Astrocyte of the hippocampus (primary cell): ENCODE results near the gene UBTD1.

Experiments
- DNase-seq: peaks from one replicate; pipeline ENCODE4 v3.0.0; 2011; ENCODE audit warnings: low read depth, low spot score

UBTD1 gene

DNA sequence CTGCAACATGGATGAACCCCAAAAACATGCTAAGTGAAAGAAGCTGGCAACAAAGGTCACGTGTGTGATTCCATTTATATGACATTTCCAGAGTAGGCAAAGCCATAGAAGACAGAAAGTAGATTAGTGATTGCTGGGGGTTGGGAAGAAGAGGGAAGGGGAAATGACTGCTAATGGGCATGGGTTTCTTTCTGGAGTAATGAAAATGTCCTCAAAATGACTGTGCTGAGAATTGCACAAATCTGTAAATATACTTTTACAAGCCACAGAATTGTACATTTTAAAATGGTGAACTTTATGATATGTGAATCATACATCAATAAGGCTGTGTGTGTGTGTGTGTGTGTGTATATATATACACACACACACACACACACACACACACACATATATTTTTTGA, 16.3 kb upstream of the UBTD1 start:
- DNase-seq: no peak

GRCh38 chr10:97483506-97483905, 15.2 kb upstream of the UBTD1 start:
- DNase-seq: no peak

GRCh38 chr10:97483921-97484320, 14.8 kb upstream of the UBTD1 start:
- no peak for DNase-seq

DNA sequence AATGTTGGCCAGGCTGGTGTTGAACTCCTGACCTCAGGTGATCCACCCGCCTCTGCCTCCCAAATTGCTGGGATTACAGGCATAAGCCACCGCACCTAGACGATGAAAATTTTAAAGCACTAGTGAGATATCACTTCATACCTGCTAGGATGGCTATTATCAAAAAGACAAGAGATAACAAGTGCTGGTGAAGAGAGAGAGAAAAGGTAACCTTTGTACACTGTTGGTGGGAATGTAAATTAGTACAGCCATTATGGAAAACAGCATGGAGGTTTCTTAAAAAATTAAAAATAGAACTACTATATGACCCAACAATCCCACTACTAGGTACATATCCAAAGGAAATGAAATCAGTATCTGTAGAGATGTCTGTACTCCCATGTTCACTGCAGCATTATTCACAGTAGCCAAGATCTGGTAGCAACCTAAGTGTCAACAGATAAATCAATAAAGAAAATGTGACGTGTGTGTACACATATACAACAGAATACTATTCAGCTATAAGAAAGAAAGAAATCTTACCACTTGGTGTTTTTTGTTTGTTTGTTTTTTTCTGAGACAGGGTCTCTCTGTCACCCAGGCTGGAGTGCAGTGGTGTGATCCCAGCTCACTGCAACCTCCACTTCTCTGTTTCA, 13.0 kb upstream of the UBTD1 start:
- no peak for DNase-seq

GRCh38 chr10:97490592-97490991, 8.1 kb upstream of the UBTD1 start:
- no peak for DNase-seq

DNA sequence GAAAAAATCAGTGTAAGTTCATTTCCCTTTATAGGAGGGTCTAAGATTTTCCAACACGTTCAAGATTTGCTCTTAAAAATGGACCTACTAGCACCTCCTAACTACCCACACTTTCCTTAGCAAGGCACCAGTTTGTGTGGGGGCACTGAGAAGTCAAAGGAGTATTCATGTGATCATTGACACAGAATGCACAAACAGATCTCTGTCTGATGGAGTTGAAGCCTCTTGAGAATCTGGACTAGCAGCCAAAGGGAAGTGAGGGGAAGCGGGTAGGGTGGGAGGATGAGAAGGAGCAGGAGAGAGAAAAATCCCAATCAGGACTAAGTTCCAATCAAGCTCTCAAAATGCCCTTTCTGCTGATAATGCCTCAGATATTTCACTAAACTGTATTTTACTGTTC, 4.6 kb upstream of the UBTD1 start:
- no peak for DNase-seq

- no peak for DNase-seq
Measured at GRCh38 chr10:97494863-97495506, 3.7 kb upstream of the UBTD1 start.

DNA sequence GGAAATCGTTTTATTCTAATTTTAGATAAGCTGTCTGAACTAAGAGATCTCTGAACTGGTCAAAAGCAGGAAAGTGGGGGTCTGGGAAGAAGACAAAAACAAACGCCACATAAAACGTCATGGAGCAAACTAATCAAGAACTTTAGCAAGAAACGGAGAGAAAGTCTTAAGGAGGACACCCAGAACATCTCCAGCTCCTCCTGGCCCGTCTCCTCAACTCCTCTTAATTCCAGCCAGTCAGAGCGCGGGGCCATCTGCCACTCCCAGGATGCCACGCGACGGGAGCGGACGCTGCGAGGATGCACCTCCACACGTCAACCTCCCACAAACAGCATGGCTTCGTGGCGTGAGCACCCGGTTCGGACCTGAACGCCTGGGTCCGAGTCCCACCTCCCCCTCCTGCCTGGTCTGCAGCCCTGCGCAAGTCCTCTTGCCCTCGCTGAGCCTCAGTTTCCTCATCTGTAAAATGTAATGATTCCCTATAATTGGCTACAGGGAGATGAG, 1.1 kb upstream of the UBTD1 start:
- DNase-seq: peak; percentile 81

DNA sequence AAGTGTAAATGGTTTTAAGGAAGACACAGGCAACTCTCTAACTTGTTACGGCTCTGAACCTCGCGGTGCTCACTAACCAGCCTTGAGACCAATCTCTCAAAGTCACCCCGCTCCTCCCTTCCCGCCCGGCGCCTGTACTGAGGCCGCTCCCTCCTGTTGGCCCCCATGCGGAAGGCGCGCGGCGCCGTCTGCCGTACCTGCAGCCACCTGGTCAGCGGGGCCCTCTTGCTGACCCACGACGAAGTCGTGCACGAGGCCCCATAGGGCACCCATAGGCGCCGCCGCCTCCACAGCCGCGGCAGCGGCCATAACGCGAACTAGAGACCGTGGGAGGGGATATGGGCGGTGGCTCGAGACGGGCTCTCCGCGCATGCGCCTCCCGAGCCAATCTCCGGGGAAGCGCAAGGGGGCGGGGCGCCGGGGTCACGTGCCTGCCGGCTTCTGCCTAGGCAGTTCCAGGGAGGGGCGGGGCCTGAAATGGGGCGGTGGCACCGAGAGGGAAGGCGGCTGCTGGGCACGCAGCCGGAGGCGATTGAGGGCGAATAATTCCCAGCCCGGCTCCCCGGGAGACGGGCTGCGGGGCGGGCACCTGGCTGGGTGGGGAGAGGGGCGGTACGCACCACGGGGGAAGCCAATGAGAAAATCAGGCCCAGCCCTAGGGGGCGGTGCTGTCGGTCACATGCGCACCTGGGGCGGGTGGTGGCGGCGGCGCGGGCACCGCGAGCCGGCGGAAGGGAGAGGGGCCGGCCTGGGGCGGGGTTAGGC, 466 bp upstream of the UBTD1 start, which contains the start of gene MMS19:
Gene MMS19 (minus strand): TSS at position 347 of the 765 bp plus-strand sequence. CDS start 38 bp downstream, at position 309.
- DNase-seq: peak; percentile 100

DNA sequence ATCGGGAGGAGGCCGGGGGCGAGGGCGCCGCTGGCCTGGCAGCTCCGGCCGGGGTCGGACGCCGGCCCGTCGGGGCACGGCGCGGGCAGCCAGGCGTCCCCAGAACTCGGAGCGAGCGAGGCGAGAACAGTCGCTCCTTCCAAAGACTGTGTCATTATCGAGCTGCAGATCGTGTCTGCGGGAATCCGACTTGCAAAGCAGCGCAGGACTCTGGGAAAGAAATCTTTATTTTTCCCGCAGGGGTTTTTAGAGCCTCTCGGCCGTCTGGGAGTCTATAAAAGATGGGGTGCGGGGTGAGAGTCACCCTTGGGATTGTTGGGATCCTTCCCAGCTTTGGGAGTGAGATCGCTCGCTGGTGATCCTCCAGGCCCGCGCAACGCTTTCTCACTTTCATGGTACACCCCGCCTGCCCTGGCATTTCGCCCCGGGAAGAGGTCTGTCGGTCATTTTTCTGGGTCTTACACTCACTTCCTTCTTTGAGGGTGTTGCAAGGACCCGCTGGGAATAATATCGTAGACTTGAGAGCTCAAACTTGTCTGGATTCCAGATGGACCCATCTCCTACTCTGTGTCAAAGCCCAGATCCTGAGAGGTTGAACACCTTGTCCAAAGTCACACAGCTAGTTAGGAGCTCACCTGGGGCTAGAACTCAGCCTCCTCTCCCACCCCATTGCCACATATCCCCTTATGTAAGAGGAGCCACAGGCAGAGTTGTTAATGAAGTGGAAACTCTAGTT, 1.0 kb downstream of the UBTD1 start:
- DNase-seq: peak; percentile 80

DNA sequence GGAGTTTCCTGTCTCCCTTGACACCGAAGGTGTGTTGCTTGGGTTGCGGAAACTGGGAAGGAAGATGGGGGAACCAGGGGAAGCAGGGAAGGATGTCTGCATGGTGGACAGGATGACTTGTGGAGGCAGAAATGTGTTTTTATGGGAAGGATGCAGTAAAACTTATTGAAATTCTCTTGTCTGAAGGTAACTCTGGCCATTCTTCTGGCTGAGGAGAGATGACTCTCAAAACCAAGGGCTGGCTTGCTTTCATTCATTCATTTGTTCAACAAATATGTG, 1.5 kb downstream of the UBTD1 start:
- no peak for DNase-seq

DNA sequence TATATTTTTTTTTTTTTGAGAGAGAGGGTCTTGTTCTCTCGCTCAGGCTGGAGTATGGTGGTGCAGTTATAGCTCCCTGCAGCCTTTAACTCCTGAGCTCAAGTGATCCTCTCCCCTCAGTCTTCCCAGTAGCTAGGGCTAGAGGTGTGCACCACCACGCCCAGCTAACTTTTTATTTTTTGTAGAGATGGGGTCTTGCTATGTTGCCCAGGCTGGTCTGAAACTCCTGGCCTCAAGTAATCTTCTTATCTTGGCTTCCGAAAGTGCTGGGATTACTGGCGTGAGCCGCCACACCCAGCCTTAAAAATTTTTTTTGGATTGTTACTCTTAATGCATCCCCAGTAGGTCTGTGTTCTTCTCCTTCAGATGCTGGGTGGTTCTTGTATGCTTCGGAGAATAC, 4.2 kb downstream of the UBTD1 start:
- DNase-seq: no peak

GRCh38 chr10:97503406-97503805, 4.7 kb downstream of the UBTD1 start:
- no peak for DNase-seq

DNA sequence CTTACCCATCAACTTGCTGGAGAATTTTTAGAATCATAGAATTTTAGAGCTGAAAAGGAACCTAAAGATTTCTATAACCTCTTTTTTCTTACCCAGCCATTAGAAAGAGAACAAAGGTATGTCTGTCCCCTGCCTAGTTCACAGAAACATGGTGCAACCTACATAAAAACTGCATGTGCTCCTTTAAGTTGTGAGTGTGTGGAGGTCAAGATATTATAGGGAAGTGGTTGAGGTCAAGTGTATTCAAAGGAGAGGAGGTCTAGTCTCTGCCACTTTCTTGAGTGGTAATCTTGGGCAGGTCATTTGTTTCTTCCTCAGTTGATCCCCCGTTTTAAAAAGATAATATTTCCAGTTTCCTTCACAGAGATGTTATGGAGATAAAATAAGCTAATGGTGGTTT, 6.4 kb downstream of the UBTD1 start:
- DNase-seq: no peak

DNA sequence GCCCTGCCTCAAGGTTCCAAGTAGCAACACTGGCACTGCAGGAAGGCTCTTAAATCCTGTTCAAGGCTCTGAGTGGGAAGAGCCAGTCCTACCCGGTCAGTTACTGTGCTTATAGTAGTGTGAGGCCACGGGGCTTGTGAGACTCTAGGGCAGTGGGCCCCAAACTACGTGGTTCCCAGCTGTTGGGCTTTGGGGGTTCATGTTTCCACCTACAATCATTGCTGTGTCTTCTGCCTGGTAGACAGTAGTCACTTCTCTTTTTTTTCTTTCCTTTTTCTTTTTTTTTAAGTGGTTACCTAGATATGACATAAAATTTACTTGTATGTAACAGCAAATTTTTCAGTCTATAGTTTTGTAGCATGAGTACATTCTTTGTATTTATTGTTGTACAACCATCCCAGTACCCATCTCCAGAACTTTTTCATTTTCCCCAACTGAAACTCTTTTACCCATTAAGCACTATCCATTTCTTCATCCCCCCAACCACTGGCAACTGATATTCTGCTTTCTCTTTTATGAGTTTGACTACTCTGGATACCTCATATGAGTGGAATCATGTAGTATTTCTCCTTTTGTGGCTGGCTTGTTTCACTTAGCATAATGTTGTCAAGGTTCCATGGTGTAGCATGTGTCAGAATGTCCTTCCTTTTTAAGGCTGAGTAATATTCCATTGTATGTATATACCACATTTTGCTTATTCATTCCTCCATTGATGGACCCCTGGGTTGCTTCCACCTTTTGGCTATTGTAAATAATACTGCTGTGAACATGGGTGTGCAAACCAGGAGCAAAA, 7.7 kb downstream of the UBTD1 start:
- DNase-seq: no peak

DNA sequence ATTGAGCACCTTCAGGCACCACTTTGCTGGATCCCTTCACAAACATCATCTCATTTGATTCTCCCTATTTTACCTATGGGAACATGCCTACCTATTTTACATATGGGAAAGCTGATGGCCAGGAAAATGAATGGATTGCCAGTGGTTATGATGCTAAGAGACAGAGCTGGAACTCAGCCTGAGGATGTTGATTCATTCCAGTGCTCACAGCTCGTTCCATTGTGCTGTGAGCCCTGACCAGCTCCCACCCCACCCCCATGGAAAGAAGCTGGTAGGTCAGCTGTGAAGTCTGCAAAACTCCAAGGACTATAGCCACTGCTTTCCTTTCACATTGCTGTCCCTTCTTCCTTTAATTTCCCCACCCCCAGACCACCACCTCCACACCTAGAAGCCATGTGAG, 9.6 kb downstream of the UBTD1 start:
- DNase-seq: peak; percentile 74

GRCh38 chr10:97509120-97509680, 10.5 kb downstream of the UBTD1 start:
- DNase-seq: no peak

DNA sequence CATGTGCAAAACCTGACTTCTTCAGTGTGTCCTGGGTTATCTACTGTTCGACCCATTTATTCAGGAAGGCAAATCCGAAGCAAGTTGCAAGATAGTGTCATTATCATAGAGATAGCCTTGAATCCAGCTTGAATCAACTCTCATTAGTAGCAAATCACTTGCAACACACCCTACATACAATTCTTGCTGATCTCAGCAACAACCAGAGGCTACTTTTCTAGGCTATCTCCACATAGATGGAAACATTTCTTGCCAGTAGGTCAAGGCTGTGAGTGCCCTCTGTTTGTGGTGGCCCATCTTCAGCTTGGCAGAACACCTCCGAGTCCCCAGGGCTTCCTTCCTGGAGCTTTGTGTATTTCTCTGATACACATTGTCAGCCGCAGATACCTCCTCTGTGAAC, 12.0 kb downstream of the UBTD1 start:
- DNase-seq: no peak

DNA sequence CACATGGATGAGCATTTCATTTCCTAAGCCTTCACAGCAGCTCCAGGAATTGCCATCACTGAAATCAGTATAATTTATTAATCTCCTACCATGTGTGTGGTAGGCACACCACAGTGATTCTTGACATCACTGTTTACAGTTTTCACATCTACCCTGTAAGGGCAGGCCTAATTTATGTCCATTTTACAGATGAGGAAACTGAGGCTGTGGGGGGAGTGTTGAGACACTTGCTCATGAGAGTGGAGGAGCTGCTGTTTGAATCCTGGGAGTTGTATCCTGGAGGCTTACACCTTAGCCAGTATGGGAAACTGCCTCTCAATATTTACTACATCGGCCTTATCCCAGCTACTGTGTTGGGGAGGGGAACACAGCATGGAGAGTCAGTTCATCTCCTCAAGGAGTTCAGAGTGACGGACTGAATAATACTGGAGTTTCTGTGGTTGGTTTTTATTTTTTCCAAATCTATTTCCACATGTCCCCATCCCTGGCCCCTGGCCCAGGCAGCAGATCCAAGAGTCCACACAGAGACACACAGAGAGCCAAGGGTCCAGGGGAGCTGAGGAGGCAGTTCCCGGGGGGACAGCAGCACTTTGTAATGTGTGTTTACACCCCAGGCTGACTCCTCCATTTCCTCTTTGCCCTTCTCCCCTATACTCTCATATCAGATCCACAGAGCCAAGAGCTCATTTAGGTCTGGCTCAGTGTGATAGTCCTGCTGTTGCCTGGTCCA, 13.2 kb downstream of the UBTD1 start:
- DNase-seq: no peak

DNA sequence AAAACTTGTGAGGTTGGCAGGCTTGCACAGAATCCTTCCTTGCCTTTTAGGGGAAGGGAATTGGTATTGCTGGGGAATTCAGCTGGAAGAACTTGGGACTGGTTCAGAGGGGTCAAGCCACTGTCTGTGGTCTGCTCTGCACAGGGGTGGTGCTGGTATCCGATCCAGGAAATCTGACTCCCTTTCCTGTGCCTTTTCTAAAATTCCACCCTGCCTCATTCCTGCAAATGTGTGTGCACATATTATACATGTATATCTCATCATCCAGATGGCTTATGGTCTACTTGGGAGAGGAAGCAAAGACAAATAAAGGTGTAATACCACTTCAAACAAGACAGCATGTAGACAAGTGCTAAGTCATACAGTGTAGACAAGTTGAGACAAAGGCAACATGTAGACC, 14.3 kb downstream of the UBTD1 start:
- DNase-seq: no peak
